Panc1 (cell line): ENCODE measurements around the gene USH2A.

Experiments
- CTCF ChIP-seq: fragments of 450-650 bp; IDR thresholded peaks from 2 replicates; pipeline ENCODE4 v1.5.1; 2017; ENCODE audit warnings: mild to moderate bottlenecking
- POLR2AphosphoS5 ChIP-seq: IDR thresholded peaks from 2 replicates; pipeline ENCODE4 v1.6.1; 2012; ENCODE audit warnings: mild to moderate bottlenecking, low read depth, low read length, moderate library complexity
- REST ChIP-seq, 2 experiments: IDR thresholded peaks; 2 replicates each; pipeline ENCODE4 v1.6.1; 2011 to 2012; ENCODE audit warnings: low read depth in 2 of 2, control low read depth in 1 of 2, low read length in 1 of 2, mild to moderate bottlenecking in 1 of 2, moderate library complexity in 1 of 2; ENCODE audit not compliant: insufficient read depth in 1 of 2
- TCF7L2 ChIP-seq: IDR thresholded peaks from 2 replicates; pipeline ENCODE4 v1.6.1; 2011; ENCODE audit warnings: mild to moderate bottlenecking, low read depth, low read length, inconsistent platforms

- no peak for TF ChIP-seq TCF7L2
- TF ChIP-seq CTCF: no peak
- TF ChIP-seq REST (IDR thresholded peaks at IDR 0.05; ENCODE audit: insufficient read depth in 1 of 2, low read depth in 2 of 2, low read length in 1 of 2): no peak
- TF ChIP-seq POLR2AphosphoS5: no peak
These were observed 654.9 kb downstream of the USH2A start for GRCh38 chr1:215768303-215768702.
